Stimulated activated CD4-positive, alpha-beta T cell treated with anti-CD3 and anti-CD28 coated beads, TNF-alpha, amount 100 ng/mL, for 4 hours (primary cell): ENCODE measurements around the gene ZNHIT1.
"Not testable (repeated sequence)": the region's sequence is repeated elsewhere in the genome, so short reads cannot be mapped to it uniquely, and the experiment has no call there.

ENCODE experiments used
- DNase-seq, 3 experiments: peaks; one replicate each; pipeline ENCODE4 v3.0.0-alpha.2; 2020; ENCODE audit warnings: low read depth in 3 of 3

ZNHIT1 gene

DNA sequence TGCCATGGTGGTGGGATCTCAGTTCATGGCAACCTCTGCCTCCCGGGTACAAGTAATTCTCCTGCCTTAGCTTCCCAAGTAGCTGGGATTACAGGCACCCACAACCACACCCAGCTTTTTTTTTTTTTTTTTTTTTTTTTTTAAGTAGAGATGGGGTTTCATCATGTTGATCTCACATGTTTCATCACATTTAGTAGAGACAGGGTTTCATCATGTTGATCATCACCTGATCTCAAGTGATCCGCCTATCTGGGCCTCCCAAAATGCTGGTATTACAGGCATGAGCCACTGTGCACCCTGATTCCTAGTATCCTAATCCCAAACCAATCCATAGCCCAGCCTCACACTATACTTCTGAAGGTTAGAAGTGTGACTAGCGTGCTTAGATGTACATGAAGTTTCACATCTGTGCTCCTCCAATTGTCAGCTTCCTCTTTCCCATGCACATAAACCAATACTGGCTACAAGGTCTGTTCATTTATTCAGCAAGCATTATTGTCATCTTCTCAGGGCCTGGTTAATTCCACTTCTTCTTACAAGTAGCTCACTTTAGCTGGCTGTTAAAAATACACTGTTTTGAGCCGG, 31.0 kb upstream of the ZNHIT1 start:
- DNase-seq = no peak

DNA sequence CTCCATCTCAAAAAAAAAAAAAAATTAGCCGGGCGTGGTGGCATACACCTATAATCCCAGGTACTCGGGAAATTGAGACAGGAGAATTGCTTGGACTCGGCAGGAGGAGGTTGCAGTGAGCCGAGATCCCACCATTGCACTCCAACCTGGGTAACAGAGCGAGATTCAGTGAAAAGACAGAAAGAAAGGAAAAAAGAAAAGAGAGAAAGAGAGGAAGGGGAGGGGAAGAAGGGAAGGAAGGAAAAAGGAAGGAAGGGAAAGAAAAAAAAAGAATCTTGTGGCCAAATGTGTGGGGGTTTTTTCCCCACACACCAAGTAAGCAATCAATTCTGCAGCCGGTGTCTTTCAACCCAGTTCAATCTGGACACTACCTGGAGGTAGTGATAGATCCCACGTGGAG, 28.9 kb upstream of the ZNHIT1 start:
- no peak for DNase-seq

DNA sequence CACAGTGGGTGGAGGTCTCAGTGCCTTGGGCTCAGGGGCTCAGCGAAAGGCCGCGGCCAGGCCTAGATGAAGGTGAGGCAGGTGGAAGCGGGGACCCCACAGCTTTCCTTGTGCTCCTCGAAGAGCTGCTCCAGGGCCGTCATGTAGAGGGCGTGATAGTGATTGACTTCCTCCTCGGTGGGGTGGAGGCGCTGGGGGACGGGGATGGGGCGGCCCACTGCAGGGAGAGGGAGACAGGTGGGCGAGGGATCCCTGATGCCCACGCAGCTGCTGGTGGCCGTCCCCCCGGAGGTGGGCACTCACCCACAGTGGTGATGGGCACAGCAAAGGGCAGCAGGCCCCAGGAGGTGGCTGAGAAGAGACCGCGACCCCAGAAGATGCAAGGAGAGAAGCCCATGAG, 22.1 kb upstream of the ZNHIT1 start:
- DNase-seq = no peak

DNA sequence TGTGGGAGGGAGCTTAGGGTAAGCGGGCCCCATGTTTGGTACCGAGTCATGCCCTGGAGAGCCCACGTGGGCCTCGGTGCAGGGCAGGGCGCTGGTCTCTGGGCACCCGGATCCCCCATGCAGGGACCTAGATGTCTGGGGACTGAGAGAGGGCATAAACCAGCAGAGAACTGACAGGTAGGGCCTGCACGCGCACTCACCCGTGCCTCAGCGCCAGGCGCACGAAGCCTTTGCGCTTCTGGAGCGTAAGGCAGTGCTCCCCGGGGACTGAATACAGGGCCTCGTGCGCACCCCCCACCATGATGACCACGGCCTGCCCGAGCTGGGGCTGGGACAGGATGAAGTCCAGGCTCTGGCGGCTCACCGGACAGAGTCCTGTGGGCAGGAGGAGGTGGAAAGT, 20.0 kb upstream of the ZNHIT1 start:
- no peak for DNase-seq

DNA sequence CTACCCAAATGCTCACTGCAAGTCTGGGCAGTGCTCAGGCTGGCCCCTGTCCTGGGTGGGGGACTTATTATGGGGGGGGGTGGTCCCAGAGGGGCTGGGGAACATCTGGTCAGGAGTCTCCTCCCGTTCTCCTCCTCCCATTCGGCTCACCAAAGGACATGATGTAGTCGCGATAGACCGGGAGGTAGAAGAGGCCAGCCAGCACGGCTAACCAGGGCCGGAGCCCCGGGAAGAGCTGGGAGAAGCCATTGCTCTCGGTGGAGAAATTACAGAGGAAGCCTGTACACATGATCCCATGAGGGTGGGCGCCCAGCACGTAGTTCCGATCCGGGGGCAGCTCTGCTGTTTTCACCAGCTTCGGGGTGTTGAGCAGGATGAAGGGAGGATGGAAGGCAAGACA, 19.5 kb upstream of the ZNHIT1 start:
- DNase-seq = no peak

DNA sequence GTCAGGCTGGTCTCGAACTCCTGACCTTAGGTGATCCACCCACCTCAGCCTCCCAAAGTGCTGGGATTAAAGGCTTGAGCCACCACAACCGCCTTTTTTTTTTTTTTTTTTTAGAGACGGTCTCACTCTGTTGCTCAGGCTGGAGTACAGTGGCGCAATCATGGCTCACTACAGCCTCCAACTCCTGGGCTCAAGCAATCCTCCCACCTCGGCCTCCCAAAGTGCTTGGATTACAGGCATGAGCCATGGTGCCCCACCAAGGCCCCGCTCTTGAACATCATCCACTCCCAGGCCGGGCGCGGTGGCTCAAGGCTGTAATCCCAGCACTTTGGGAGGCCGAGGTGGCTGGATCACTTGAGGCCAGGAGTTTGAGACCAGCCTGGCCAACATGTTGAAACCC, 18.4 kb upstream of the ZNHIT1 start:
- DNase-seq = not testable (repeated sequence)

DNA sequence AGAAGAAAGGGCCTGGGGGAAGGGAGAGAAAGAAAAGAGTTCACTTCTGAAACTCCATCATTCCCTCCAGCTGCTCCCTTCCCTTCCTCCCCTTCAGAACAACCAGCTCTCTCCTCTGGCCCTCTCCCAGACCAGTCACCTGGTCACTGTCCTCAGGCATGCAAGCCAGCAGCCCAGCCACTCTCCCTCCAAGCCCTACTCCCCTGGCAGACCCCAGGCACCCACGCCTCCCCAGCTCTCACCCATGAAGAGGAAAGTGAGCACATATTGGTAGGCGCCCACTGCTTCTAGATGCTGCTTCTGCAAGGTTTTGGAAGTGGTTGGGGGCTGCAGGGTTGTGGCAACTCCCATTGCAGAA, 17.5 kb upstream of the ZNHIT1 start:
- no peak for DNase-seq

DNA sequence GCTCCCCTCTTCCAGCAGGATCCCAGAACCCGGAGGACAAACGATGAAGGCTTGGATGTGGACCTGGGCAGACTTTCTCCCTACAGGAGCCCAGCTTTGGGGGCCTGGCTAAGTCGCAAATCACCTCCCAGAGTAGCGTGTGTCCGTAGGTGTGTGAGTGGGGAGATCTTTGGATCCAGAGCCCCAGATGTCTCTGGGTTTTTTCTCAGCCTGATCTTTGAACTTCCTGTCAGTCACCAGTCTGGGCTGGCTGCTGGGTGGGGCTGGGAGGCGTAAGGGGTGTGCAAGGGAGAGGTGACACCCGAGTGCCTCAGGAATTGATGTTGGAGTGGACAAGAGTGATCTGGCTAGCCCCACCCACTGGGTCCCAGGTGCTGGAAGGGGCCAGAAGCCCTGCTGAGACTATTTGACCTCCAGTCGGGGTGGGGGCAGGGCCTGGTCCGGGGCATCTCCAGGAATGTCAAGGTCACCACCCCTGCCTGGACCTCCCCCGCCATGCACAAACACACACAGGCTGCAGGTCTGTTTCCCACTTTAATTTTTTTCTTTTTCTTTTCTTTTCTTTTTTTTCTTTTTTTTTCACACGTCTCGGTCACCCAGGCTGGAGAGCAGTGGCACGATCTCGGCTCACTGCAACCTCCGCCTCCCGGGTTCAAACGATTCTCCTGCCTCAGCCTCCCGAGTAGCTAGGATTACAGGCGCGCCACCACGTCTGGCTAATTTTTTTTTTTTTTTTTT, 16.9 kb upstream of the ZNHIT1 start, which contains the start of gene MOGAT3:
MOGAT3 (minus strand) TSS at position 175 of the 738 bp plus-strand sequence. CDS start 182 bp downstream, outside the sequence.
- DNase-seq = no peak

DNA sequence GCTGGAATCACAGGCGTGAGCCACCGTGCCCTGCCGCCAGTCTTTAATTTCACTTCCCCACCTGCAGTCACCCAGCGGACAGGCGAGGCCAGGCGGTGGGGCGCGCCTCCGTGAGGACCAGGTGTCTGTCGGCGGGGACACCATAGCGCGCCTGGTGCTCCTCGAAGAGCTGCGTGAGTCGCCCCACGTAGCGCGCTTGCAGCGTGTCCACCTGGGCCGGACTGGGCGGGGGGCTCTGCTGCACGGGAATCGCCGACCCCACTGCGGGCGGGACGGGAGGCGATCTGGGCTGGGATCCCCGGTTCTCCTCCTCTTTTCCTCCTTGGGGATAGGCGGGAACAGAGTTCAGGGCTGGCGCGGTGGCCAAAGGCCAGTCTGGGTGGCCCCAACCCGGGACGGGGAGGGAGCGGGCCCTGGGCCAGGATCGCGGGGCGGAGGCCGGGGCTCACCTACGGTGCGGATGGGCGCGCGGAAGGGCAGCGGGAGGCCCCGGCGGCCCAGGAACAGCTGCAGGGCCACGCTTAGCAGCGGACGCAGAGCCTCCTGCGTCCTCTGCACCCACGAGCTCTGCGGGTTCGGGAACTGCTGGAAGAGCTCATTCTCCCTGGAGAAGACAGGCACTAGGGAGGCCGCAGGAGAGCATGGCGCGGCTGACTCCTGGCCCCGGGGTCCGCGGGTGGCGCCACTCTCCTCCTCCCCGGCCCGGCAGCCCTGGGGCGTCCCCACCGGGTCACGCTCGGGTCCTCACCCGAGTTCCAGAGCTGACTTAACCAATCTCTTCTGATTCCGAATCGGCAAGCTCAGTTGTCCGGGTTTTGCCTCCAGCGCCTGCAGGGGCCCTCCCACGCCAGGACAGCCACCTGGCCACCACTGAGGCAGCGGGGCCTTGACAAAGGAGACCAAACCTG, 16.0 kb upstream of the ZNHIT1 start:
- no peak for DNase-seq

DNA sequence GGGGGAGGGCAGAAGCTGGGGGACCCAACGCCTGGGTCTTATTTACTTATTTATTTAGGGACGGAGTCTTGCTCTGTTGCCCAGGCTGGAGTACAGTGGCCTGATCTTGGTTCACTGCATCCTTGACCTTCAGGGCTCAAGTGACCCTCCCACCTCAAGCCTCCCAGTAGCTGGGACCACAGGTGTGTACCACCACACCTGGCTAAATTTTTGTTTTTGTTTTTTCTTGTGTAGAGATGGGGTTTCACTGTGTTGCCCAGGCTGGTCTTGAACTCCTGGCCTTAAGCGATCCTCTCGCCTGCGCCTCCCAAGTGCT, 15.4 kb upstream of the ZNHIT1 start:
- DNase-seq = no peak

DNA sequence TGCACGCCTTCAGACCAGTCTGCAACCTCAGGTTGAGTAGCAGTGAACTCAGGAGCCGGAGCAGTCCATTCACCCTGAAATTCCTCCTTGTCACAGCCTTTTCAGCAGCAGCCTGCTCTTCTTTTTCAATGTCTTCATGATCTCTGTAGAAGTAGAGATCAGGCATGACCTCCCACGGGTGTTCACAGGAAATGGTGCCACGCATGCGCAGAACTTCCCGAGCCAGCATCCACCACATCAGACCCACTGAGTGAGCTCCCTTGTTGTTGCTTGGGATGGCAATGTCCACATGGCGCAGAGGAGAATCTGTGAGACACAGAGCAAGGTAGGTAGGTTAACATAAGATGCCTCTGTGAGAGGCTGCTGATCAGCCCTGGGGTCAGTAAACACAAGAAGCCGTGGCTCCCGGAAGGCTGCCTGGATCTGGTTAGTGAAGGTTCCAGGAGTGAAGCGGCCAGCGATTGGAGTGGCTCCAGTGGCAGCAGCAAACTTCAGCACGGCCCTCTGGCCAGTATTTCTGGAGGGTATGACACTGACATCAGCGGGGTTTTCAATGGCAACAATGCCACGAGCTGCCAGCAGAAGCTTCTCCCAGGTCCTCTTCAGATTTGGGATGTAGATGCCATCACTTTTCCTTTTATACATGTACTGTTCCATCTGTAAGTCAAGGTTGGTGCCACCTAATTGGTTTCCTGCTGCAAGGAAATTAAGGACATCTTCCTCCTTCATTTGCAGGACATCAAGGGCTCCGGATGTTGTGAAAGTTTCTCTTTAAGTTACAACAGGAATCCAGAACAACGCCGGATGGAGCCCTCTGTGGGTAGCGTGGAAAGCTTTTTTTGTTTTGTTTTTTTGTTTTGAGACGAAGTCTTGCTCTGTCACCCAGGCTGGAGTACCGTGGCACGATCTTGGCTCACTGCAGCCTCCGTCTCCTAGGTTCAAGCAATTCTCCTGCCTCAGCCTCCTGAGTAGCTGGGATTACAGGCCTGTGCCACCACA, 13.9 kb upstream of the ZNHIT1 start:
- not testable (repeated sequence) for DNase-seq

DNA sequence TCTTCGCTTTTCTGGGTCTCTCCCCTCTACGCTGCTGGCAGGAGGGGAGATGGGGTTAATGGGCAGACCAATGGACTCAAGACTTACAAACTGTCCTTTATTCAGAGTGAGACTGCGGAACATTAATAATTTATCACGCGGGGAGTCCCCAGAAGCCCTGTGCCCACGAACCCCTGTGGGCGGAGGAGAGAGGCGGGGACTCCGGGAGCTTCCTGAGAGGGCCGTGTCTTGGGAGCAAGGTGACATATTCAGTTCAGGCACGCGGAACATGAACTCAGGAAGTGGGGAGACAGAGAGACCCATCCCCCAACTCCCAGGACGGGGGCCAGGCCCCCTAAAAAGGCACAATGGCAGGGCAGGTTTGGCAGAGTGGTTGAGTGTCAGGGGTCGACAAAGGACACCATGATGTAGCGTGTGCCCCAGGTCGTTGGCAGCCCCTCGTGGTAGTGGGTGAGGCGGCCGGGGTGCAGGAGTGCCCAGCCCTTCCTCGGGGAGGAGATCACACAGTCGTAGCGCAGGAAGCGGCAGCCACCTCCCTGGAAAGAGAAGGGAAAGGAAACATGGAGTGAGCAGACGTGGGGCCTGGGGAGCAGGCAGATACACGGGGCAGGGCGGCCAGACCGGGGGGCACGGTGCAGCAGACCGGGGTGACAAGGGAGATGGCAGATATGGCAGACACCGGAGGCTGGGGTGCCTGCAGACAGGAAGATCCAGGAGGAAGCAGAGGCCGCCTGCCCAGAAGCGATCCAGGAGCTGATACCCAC, 11.9 kb upstream of the ZNHIT1 start:
- no peak for DNase-seq

DNA sequence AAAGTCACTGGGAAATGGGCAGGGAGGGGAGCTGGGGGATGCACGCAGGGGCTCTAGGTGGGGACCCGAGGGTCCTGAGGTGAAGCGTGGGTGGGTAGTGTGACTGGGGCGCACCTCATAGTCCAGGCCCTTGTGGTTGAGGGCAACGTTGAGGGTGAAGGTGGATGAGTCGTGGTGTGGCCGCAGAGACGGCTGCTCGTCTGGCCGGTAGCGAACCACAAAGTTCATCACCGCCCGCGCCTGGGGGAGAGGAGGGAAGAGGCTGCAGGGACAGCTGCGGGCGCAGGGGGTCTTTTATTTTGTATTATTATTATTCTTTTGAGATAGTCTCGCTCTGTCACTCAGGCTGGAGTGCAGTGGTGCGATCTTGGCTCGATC, 11.3 kb upstream of the ZNHIT1 start:
- no peak for DNase-seq

DNA sequence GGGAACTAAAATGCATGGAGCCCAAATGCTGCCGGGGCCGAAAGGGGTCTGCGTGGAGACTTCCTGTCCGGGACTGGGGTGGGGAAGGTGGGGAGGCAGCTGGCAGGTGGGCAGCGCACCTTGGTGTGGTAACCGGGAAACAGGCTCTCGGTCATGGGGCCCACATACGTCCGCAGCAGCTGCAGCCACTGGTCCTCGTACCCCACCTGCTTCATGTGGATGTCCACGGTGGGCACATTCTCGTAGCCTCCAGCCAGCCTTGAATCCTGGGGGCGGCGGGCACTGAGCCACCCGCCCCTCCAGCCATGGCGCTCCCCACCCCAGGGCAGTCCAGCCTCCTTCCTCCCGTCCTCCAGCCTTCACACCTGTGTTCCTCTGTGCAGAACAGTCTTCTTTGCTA, 10.5 kb upstream of the ZNHIT1 start:
- no peak for DNase-seq

DNA sequence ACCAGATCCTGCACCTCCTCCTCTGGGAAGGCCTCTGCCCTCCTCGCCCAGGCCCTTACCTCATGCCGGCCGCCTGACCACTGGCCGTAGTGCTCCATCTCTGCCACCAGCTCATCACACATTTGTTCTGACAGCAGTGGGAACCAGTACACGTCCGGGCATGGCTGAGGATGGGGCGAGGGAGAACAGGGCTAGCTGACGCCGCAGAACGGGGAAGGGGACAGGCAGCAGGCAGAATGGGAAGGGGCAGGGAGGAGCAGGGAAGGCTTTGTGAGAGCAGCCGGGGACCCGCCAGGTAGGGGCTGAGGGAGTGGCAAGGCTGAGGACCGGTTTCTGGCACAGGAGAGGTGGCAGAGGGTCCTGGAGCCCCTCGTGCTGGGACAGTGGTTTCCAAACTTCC, 9.2 kb upstream of the ZNHIT1 start:
- no peak for DNase-seq

DNA sequence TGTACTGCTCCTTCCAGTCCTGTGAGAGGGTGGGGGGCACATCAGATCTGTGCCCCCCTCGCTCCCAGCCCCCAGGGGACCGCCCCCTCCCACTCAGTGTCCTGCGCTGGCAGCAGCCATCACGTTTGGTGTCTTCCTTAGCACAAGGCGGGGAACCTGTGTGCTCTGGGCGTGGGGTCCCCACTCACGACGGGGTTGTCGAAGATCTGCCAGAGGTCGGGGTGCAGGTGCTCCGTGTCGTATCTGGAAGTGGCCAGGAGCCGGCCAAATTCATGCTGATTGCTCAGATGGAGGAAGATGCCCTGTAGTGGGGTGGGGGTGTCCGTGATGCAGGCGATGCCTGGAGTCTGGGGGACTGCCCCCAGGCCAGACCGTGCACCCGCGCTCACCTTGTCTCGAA, 7.8 kb upstream of the ZNHIT1 start:
- DNase-seq = no peak

DNA sequence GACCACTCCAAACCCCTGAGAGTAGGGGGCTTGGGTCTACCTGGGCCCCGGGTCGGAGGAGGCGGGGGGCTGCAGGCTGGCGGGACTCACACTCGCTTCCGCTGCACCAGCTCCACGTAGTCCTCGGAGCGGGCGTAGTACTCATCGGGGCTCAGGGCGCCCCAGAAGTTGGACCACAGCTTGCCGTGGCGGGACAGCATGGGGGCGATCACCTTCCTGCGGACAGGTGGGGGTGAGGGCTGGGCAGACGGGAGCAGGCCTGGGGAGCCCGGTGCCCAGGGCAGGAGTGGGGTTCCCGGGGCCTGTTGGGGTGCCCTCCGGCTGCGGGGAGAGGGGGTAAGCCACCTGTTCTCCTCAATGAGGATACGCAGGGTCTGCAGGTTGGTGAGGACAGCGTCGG, 6.5 kb upstream of the ZNHIT1 start:
- DNase-seq = no peak

DNA sequence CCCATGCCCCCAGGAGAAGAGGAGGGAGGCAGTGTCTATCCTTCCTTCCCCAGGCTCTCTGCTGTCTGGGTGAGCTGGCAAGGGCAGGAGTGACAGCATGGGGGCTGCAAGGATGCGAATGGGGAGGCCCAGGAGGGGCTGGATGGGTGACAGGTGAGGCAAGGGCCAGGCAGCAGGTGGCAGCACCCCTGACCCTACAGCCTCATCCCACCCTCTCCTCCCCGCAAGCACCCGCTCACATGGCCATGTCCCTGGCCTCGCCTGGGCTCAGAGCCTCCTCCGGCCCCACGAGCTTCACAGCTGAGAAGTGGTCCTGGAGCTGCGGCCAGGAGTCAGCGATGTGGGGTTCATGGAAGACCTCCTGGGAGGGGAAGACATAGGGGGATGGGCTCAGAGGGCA, 6.0 kb upstream of the ZNHIT1 start:
- DNase-seq = no peak

DNA sequence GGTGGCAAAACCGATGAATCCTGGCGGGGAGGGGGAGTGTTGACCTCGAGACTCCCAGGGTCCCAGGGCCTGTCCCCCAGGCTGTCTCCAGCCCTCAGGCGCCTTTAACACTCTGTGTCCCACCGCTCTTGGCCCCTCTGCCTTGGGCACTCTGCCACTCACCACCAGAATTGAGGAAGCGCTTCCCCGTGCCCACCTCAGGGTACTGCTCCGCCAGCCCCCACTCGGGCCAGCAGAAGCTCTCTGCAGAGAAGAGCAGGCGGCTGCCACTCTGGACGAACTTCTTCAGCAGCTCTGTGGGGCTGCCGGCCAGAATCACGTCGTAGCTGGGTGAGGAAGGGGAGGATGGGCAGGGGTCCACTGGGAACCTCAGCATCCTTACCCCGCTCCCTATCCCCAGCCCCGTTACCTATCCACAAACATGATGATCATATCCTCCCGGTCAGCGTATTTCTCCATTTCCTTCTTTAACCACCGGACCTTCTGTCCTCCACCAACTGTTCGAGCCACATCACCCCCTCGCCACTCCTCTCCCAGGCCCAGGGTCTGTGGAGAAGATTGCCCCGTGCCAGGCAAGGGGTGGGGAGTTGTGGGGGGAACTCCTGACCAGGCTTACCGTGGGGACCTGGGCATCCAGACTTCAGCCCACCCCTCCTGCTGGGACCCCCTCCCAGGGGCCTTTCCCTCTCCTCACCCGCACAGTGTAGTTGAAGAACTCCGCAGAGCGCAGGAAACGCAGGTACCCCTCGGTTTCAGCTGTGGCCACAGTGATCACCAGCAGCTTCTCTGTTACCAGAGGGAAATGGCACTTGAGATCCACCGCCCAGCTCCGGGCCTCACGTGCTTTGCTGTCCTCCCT, 1.7 kb upstream of the ZNHIT1 start:
- no peak for DNase-seq

DNA sequence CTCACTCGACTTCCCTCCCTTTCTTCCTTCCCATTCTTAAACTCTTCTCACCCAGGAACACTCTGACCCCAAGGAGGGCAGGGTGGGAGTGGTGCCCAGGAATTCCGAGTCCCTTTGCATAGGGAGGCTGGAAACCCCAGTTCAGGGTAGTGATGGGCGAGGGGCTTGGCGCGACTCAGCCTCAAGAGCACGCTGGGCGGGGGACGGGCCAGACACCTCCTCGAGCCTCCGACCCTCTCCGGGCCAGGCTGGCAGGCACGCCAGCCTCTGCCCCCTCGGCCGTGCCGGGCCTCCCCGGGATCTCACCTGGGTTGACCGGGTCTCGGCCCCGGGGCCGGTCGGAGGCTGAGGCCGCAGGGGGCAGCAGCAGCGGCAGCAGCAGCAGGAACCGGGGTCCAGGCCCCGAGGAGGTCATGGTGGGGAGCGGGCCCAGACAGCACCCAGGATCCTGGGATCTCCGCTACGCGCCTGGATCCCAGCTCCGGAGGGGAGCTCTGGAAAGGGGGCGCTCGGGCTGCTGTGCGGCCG, 1.0 kb upstream of the ZNHIT1 start:
- DNase-seq = no peak
